Astrocyte of the cerebellum (primary cell): ENCODE measurements around the gene STIMATE.

Experiments
- DNase-seq: peaks from one replicate; pipeline ENCODE4 v3.0.0-alpha.2; 2011; ENCODE audit warnings: low read depth
- H3K4me3 ChIP-seq: 2 replicates; pipeline ENCODE4 v1.5.1; 2011; ENCODE audit warnings: mild to moderate bottlenecking, low read depth, low read length, moderate library complexity
- in situ Hi-C: cut with HindIII; loops from 2 replicates; pipeline ENCODE4 v1.10.0; 2017; ENCODE audit warnings: low sequenced_read_pairs
- TF ChIP-seq, protein P1 (sequence below): IDR thresholded peaks from 2 replicates; pipeline ENCODE4 v1.5.1; 2012; ENCODE audit warnings: low read length, low read depth, moderate library complexity, mild to moderate bottlenecking; ENCODE audit errors: missing control alignments

STIMATE gene

DNA sequence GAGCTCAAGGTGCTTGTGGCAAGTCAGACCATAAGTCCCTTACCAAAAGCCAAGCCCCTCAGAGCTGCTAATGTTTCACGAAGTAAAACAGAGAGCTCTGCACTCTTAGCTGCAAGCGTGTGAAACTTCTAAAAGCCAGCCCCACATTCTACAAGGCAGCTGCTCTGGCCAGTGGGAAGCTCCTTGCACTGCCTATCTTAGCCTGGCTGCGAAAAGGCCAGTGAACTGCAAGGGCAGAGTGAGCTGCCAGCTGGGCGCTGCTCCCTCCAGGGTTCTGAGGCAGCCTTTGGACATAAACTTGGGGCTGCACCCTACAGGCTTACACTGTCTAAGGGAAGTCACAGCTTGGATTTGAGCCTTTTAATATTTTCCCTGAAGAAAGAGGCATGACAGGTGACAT, 60.4 kb downstream of the STIMATE start:
- DNase-seq = no peak
- in situ Hi-C loops = loop anchor here (5.0 kb wide), 2 partner anchors 55 to 60 kb away; partner anchors contain the start of gene STIMATE
- TF ChIP-seq, protein P1, sequence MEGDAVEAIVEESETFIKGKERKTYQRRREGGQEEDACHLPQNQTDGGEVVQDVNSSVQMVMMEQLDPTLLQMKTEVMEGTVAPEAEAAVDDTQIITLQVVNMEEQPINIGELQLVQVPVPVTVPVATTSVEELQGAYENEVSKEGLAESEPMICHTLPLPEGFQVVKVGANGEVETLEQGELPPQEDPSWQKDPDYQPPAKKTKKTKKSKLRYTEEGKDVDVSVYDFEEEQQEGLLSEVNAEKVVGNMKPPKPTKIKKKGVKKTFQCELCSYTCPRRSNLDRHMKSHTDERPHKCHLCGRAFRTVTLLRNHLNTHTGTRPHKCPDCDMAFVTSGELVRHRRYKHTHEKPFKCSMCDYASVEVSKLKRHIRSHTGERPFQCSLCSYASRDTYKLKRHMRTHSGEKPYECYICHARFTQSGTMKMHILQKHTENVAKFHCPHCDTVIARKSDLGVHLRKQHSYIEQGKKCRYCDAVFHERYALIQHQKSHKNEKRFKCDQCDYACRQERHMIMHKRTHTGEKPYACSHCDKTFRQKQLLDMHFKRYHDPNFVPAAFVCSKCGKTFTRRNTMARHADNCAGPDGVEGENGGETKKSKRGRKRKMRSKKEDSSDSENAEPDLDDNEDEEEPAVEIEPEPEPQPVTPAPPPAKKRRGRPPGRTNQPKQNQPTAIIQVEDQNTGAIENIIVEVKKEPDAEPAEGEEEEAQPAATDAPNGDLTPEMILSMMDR = no peak

DNA sequence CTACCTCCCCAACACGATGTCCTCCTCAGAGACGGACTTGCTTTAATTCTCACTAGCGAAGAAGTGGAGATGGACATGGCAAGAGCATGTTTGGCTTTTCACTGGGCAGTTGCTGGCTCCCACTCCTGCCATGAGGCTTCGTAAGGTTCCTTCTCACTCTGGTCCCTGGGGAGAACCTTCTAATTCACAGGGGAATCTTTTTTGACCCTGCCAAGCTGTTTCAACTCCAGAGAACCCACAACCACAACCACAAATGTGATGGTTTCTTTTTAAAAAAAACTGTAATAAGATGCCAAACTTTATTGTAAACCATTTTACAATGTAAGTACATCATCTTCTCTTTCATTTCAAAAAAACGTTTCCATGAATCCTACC, 60.9 kb downstream of the STIMATE start:
- no peak overlapping the region for H3K4me3 ChIP-seq
- in situ Hi-C loops = loop anchor here (5.0 kb wide), 2 partner anchors 54 to 61 kb away; partner anchors contain the start of gene STIMATE
- no peak for DNase-seq
- TF ChIP-seq, protein P1 = no peak

More for the DNA sequence above, 60.4 kb downstream of the STIMATE start:
- H3K4me3 ChIP-seq = no peak overlapping the region

DNA sequence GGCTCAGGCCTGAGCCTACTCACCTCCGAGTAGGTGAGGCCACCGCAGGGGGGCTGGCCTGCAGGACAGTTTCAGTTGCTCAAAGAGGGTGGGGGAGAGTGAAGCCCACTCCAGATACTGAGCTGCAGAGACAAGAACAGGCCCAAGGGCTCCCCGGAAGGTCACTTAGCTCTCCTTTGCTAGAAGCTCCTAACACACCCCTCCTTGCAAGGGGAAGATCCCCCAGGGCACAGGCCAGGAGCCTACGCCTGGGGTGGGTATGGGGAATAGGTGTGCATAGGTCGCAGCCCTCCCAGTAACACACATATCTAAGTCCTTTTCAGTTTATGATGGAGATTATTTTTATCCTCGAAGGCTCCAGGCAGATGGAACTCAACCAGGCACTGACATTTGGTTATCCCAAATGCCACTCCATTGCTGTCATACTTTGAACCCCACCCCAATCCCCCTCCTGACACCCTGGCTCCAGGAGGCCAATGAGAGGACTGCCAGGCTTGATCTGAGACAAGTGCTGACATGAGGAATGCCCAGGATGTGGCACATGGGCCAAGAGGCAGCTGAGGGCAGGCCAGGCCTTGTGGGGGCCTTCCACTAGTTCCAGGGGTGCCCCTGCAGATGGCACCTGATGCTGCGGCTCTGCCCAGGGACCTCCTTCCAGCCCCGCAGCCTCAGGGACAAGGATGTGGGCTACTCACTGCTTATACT, 61.4 kb downstream of the STIMATE start:
- no peak for DNase-seq
- in situ Hi-C loops = loop anchor here (5.0 kb wide), 2 partner anchors 54 to 61 kb away; partner anchors contain the start of gene STIMATE
- no peak overlapping the region for H3K4me3 ChIP-seq
- TF ChIP-seq, protein P1 = no peak

DNA sequence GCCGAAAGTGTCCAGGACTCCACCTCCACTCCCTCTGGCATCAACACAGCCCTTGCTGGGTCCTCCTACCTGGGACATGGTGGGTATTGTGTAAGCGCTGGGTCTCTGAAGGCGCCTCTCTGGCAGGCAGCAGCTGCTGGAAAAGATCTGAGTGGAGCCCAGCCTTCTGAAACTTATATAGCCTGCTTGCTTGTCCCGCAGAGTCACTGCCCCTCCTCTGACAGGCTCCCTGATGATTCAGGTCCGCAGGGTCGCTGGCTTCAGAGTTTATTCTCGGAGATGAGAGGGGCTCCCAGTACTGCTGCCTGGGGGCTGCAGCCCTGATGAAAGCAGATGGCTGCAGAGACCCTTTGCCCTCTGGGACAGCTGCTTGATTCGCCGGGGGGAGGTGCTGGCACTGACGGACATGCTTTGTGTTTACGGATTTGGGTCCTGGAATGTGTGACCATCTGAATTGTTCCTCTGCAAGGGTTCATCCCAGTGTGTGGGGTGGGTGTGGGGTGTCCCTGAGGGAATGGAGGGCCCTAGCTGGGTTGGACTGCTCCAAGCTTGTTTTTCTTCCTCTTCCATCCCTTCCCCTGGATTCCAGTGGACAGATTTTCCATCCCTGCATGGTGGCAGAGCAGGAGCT, 62.4 kb downstream of the STIMATE start, which contains the start of gene MUSTN1:
Gene MUSTN1, minus strand, starts transcription at position 149 of the 631 bp plus-strand sequence. Its CDS starts 71 bp downstream, at position 78.
- in situ Hi-C loops = loop anchor here (5.0 kb wide), 2 partner anchors 53 to 62 kb away; partner anchors contain the start of gene STIMATE
- TF ChIP-seq, protein P1 = no peak
- H3K4me3 ChIP-seq = no peak within 1 kb of the TSS
- DNase-seq = no peak

DNA sequence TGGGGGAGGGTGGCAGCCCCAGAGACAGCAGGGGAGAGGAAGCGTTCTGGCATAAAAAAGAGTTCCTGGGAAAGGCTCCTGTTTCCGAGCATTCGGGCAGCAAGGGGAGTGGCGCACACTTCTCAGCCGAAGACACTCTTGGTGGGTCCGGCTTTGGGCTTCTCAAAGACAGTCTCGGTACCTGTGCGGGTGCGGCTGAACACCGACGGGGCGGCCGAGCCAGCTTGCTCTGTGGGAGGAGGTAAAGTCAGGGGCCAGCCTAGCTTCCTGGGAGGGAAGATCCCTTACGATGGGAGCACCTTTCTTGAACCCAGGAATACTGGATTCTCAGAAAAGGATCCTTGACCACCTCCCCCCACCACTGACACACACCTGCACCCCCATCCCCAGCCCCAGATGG, 64.1 kb downstream of the STIMATE start:
- in situ Hi-C loops = no loop called here
- H3K4me3 ChIP-seq = no peak overlapping the region
- no peak for DNase-seq
- TF ChIP-seq, protein P1 = no peak

DNA sequence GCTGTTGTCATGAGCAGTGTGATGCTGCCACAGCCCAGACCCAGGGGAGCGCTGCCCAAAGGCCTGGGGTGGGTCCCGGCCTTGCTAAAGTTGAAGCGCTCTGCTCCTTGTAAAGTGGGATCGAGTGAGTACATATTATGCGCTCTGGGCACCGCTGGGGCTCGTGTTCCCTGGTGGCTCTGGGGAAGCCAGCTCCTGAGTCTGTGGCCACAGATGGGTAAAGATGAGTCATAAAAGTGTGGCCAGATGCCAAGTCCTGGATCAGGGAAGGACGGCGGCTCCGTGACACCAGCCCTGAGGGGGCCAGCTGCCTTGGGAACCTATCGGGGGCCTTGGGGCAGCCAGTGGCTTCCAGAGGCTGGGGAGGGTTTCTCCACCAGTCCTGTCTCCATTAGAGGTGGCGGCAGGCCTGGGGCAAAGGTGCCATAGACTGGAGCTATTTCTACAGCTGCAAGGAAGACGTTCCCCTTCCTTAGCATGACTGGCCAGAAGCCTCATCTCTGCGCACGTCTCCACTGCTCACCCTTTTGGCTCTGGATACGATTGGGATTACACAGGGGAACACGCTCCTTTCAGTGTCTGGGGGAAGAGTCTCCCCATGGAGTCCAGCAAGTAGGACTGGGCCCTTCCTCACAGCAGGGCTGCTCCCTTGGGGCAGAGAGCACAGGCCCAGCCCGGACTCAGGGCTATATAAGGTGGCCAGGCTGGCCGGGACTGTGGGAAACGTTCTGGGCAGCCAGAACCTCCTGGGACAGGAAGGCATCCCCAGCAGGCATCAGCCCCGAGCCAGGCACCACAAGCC, 65.6 kb downstream of the STIMATE start:
- no peak overlapping the region for H3K4me3 ChIP-seq
- peak; percentile 53 for DNase-seq
- in situ Hi-C loops = no loop called here
- TF ChIP-seq, protein P1 = no peak
